PFSK-1 (cell line): ENCODE results near the gene TSPAN18.

Source experiments
- FOXP2 ChIP-seq: optimal IDR thresholded peaks from 2 replicates; pipeline ENCODE3; 2011; ENCODE audit warnings: borderline replicate concordance, control low read depth, inconsistent platforms; ENCODE audit not compliant: insufficient read depth; ENCODE audit errors: extremely low read length, extremely low read depth
- POLR2AphosphoS5 ChIP-seq: IDR thresholded peaks from 2 replicates; pipeline ENCODE4 v1.6.1; 2012; ENCODE audit warnings: low read depth, mild to moderate bottlenecking, control low read depth, low read length, moderate library complexity
- REST ChIP-seq, 2 experiments: IDR thresholded peaks; 2 replicates each; pipeline versions ENCODE4 v1.6.1 to v1.8.0; 2011 to 2012; ENCODE audit warnings: low read depth in 2 of 2, low read length in 2 of 2, control low read depth in 1 of 2, inconsistent platforms in 1 of 2, mild to moderate bottlenecking in 1 of 2, moderate library complexity in 1 of 2; ENCODE audit not compliant: insufficient read depth in 1 of 2
- SIN3A ChIP-seq: IDR thresholded peaks from 2 replicates; pipeline ENCODE4 v1.6.1; 2012; ENCODE audit warnings: mild to moderate bottlenecking, low read length, moderate library complexity, borderline replicate concordance; ENCODE audit not compliant: insufficient read depth
- TAF1 ChIP-seq: IDR thresholded peaks from 2 replicates; pipeline ENCODE4 v1.6.1; 2012; ENCODE audit warnings: low read length, control low read depth, borderline replicate concordance; ENCODE audit not compliant: insufficient read depth

- TF ChIP-seq REST (IDR thresholded peaks at IDR 0.05; ENCODE audit: insufficient read depth in 1 of 2, low read depth in 2 of 2, low read length in 2 of 2) (no peak), POLR2AphosphoS5 (no peak), SIN3A (no peak), TAF1 (no peak), FOXP2 (no peak)
Measured at GRCh38 chr11:44808053-44808753, 81.4 kb downstream of the TSPAN18 start.
